IMR-90 (cell line): ENCODE measurements around the gene EXD1.

Source experiments
- BHLHE40 ChIP-seq: fragments of 150-350 bp; IDR thresholded peaks from 2 replicates; pipeline ENCODE4 v1.6.1; 2016; ENCODE audit warnings: mild to moderate bottlenecking, low read depth, low read length
- CEBPB ChIP-seq: IDR thresholded peaks from 2 replicates; pipeline ENCODE4 v1.6.1; 2012; ENCODE audit warnings: low read depth, low read length, improper control_type of control experiment
- FOS ChIP-seq: fragments of 150-350 bp; IDR thresholded peaks from 2 replicates; pipeline ENCODE4 v1.6.1; 2016; ENCODE audit warnings: low read depth, low read length
- MAFK ChIP-seq: IDR thresholded peaks from 2 replicates; pipeline ENCODE4 v1.6.1; 2012; ENCODE audit warnings: low read depth, low read length, improper control_type of control experiment
- MAZ ChIP-seq: IDR thresholded peaks from 2 replicates; pipeline ENCODE4 v1.6.1; 2012; ENCODE audit warnings: low read depth, mild to moderate bottlenecking, low read length, improper control_type of control experiment, moderate library complexity, borderline replicate concordance
- MXI1 ChIP-seq: IDR thresholded peaks from 2 replicates; pipeline ENCODE4 v1.6.1; 2012; ENCODE audit warnings: low read depth, mild to moderate bottlenecking, low read length, moderate library complexity, borderline replicate concordance
- NFE2L2 ChIP-seq: fragments of 150-350 bp; IDR thresholded peaks from 2 replicates; pipeline ENCODE4 v1.6.1; 2016; ENCODE audit warnings: low read depth, mild to moderate bottlenecking, low read length
- POLR2A ChIP-seq: IDR thresholded peaks from 2 replicates; pipeline ENCODE4 v1.6.1; 2012; ENCODE audit warnings: mild to moderate bottlenecking, low read depth, low read length
- RAD21 ChIP-seq: IDR thresholded peaks from 2 replicates; pipeline ENCODE4 v1.6.1; 2012; ENCODE audit warnings: low read length, improper control_type of control experiment
- RFX5 ChIP-seq: IDR thresholded peaks from 2 replicates; pipeline ENCODE4 v1.8.0; 2012; ENCODE audit warnings: low read depth, mild to moderate bottlenecking, low read length, moderate library complexity
- SMC3 ChIP-seq: fragments of 150-350 bp; IDR thresholded peaks from 2 replicates; pipeline ENCODE4 v1.6.1; 2016; ENCODE audit warnings: low read depth, mild to moderate bottlenecking, antibody characterized with exemption, low read length, moderate library complexity
- TF ChIP-seq, protein P1 (sequence below): fragments of 150-350 bp; IDR thresholded peaks from 2 replicates; pipeline ENCODE4 v1.6.1; 2017; ENCODE audit warnings: mild to moderate bottlenecking, antibody characterized with exemption, low read length, low read depth
- TF ChIP-seq, protein P2 (sequence below): conservative IDR thresholded peaks from 2 replicates; pipeline ENCODE4 v1.5.1; 2012; ENCODE audit warnings: mild to moderate bottlenecking, low read depth, low read length, improper control_type of control experiment

GRCh38 chr15:41148065-41148464, 82.5 kb downstream of the EXD1 start:
- TF ChIP-seq, protein P1, sequence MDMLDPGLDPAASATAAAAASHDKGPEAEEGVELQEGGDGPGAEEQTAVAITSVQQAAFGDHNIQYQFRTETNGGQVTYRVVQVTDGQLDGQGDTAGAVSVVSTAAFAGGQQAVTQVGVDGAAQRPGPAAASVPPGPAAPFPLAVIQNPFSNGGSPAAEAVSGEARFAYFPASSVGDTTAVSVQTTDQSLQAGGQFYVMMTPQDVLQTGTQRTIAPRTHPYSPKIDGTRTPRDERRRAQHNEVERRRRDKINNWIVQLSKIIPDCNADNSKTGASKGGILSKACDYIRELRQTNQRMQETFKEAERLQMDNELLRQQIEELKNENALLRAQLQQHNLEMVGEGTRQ = no peak
- TF ChIP-seq, protein P2, sequence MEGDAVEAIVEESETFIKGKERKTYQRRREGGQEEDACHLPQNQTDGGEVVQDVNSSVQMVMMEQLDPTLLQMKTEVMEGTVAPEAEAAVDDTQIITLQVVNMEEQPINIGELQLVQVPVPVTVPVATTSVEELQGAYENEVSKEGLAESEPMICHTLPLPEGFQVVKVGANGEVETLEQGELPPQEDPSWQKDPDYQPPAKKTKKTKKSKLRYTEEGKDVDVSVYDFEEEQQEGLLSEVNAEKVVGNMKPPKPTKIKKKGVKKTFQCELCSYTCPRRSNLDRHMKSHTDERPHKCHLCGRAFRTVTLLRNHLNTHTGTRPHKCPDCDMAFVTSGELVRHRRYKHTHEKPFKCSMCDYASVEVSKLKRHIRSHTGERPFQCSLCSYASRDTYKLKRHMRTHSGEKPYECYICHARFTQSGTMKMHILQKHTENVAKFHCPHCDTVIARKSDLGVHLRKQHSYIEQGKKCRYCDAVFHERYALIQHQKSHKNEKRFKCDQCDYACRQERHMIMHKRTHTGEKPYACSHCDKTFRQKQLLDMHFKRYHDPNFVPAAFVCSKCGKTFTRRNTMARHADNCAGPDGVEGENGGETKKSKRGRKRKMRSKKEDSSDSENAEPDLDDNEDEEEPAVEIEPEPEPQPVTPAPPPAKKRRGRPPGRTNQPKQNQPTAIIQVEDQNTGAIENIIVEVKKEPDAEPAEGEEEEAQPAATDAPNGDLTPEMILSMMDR = no peak
- TF ChIP-seq MXI1 = no peak
- TF ChIP-seq RFX5 = no peak
- TF ChIP-seq MAFK = peak; percentile 59
- no peak for TF ChIP-seq RAD21
- TF ChIP-seq BHLHE40 = no peak
- TF ChIP-seq MAZ = no peak
- TF ChIP-seq SMC3 = no peak
- TF ChIP-seq FOS = no peak
- TF ChIP-seq NFE2L2 = no peak
- TF ChIP-seq POLR2A = no peak
- TF ChIP-seq CEBPB = no peak
